Measurements from ENCODE around the gene TGFB2. TPM values are rescaled to one million over a fixed set of nuclear protein-coding genes. Genes with fewer than 3 reads are reported as not detected.

TGFB2 gene
- total RNA-seq, 1 experiment from 2014 or later: not detected

- no CpG with 5 or more reads among the region's 7 CpGs for WGBS (ENCODE audit: extremely low coverage, insufficient read length, low lambda C conversion rate)
- H3K36me3 Mint-ChIP-seq (ENCODE audit: insufficient read depth in 1 of 3, low read depth in 3 of 3): peaks cover 0 to 1% (median 0%) of the 10 kb centered on the region in 3 experiments; a peak in 1 of 7 replicates
- no peaks in the 10 kb centered on the region for H3K9me3 Mint-ChIP-seq
- Histone ChIP-seq H3K79me1 (ENCODE audit: insufficient read depth, low read depth, low read length, poor library complexity, severe bottlenecking) (no peaks in the 10 kb centered on the region), H4K8ac (replicated peaks; ENCODE audit: insufficient read length, low read depth, low read length) (no peak overlapping the region), H3K18ac (ENCODE audit: insufficient read length, low read depth, low read length) (no peak overlapping the region), H3K9ac (ENCODE audit: extremely low read depth, insufficient read length, low read length) (no peak overlapping the region), H4K5ac (ENCODE audit: insufficient read length, low read depth, low read length) (no peak overlapping the region), H3K27me3 (ENCODE audit: insufficient read depth, low read length) (no peaks in the 10 kb centered on the region; the same call in 1 of the 2 replicates), H3K56ac (ENCODE audit: insufficient read length, low read depth, low read length) (no peak overlapping the region), H3K9me3 (ENCODE audit: control insufficient read depth, low read depth, low read length) (no peaks in the 10 kb centered on the region), H2BK5ac (ENCODE audit: insufficient read length, low read length) (no peak overlapping the region), H4K91ac (ENCODE audit: insufficient read length, low read depth, low read length) (no peak overlapping the region), H3K4me1 (ENCODE audit: insufficient read depth, low read length) (no peaks in the 10 kb centered on the region), H4K20me1 (ENCODE audit: control insufficient read depth, insufficient read depth, insufficient read length) (no peaks in the 10 kb centered on the region), H2BK120ac (ENCODE audit: low read depth, low read length, poor library complexity, severe bottlenecking) (no peak overlapping the region), H3K79me2 (ENCODE audit: insufficient read depth, low read length) (no peaks in the 10 kb centered on the region), H3K4me2 (ENCODE audit: insufficient read depth, insufficient read length, low read length) (no peak overlapping the region), H3T11ph (ENCODE audit: low read length) (no peak overlapping the region), H2BK15ac (ENCODE audit: low read depth, low read length) (no peak overlapping the region), H2BK20ac (ENCODE audit: low read depth, low read length, poor library complexity, severe bottlenecking) (no peak overlapping the region), H2AK5ac (ENCODE audit: insufficient read length, low read length) (no peak overlapping the region), H2AFZ (ENCODE audit: low read length) (no peak overlapping the region), H3K14ac (ENCODE audit: insufficient read depth, low read length) (no peak overlapping the region), H3K23ac (ENCODE audit: insufficient read length, low read depth, low read length) (no peak overlapping the region), H3K4ac (ENCODE audit: low read depth, low read length) (no peak overlapping the region), H3K27ac (ENCODE audit: insufficient read length, low read depth, low read length) (no peak overlapping the region), H3K23me2 (ENCODE audit: insufficient read length, low read depth, low read length, poor library complexity, severe bottlenecking) (peaks cover 16% of the 10 kb centered on the region), H2BK12ac (ENCODE audit: insufficient read length, low read depth, low read length) (no peak overlapping the region)
- H3K4me1 Mint-ChIP-seq: peaks cover 26 to 32% of the 10 kb centered on the region in 2 experiments
- H3K27ac Mint-ChIP-seq: no peak overlapping the region
- no peak for DNase-seq
- H3K27me3 Mint-ChIP-seq (ENCODE audit: low read depth): no peaks in the 10 kb centered on the region; the same call in 1 of the 2 replicates
- H3K4me3 Mint-ChIP-seq: no peak overlapping the region
- TF ChIP-seq CTCF (conservative IDR thresholded peaks at IDR 0.05): no peak
Observed at GRCh38 chr1:218350035-218350525, 4.9 kb downstream of the TGFB2 start.
